ENCODE measurements around the gene MTNR1B. TPM values are rescaled to one million over a fixed set of nuclear protein-coding genes. Genes with fewer than 3 reads are reported as not detected.

Gene MTNR1B
- total and polyA plus RNA-seq, 2 of the 13 experiments (the other 11 are each of a cell fraction or from before 2014, with no cell fraction given), result not detected

GRCh38 chr11:93002380-93002779, 32.9 kb downstream of the MTNR1B start (continued):
- TF ChIP-seq NFAT5 (CRISPR knock-in tag; IDR thresholded peaks at IDR 0.05), result no peak
- peak; percentile 92 for TF ChIP-seq ATF7 (IDR thresholded peaks at IDR 0.05)
- TF ChIP-seq ATF7 (CRISPR knock-in tag; IDR thresholded peaks at IDR 0.05), result no peak
- TF ChIP-seq ATF7-NPFF (CRISPR knock-in tag; IDR thresholded peaks at IDR 0.05; ENCODE audit: low read depth), result no peak

GRCh38 chr11:93005239-93005638, 35.8 kb downstream of the MTNR1B start:
- ATAC-seq (no peak), FAIRE-seq (no peak), DNase-seq (ENCODE audit: low spot score) (no peak)
- no peak for TF ChIP-seq SP1 (IDR thresholded peaks at IDR 0.05)
- TF ChIP-seq SP1 (CRISPR knock-in tag; IDR thresholded peaks at IDR 0.05), result no peak
- TF ChIP-seq SMAD1 (CRISPR knock-in tag; IDR thresholded peaks at IDR 0.05; ENCODE audit: borderline replicate concordance, low read depth), result no peak
- TF ChIP-seq SSRP1 (CRISPR knock-in tag; IDR thresholded peaks at IDR 0.05), result no peak
- Histone ChIP-seq H4K20me1 (ENCODE audit: insufficient read depth, low read length) (no peaks in the 10 kb centered on the region), H2AFZ (ENCODE audit: low read length) (no peak overlapping the region), H3K4me3 (replicated peaks in 1 of 3; ENCODE audit: insufficient read depth in 1 of 3, low read depth in 2 of 3, low read length in 3 of 3) (no peak overlapping the region), H3K79me2 (ENCODE audit: insufficient read depth, low read length) (no peaks in the 10 kb centered on the region), H3K27ac (ENCODE audit: extremely low read length, insufficient read depth, low read length) (no peak overlapping the region), H3K4me1 (ENCODE audit: insufficient read depth, low read length) (no peaks in the 10 kb centered on the region), H3K9me3 (ENCODE audit: low read length) (peaks cover 4% of the 10 kb centered on the region; the same call in 1 of the 2 replicates), H3K36me3 (replicated peaks in 1 of 2; ENCODE audit: control insufficient read depth in 1 of 2, insufficient read depth in 2 of 2, low read length in 2 of 2) (no peaks in the 10 kb centered on the region), H3K27me3 (ENCODE audit: control insufficient read depth in 1 of 2, insufficient read depth in 2 of 2, low read length in 2 of 2) (no peaks in the 10 kb centered on the region), H3K4me2 (ENCODE audit: low read depth, low read length) (no peak overlapping the region), H3K9ac (ENCODE audit: insufficient read depth, low read depth, low read length) (no peak overlapping the region)
- intact Hi-C loops (cut with micrococcal nuclease; ENCODE audit: unreplicated experiment), result no loop called here
- ChIA-PET POLR2A (no interaction called here), CTCF (ENCODE audit: low intra/inter-chr PET ratio, low total read pairs) (no interaction called here)
- in situ Hi-C loops (cut with HindIII; ENCODE audit: extremely low pct_ligation_motif_present, low pct_unique_long_range_greater_than_20kb), result no loop called here
- no TSS peak for BruUV-seq (replicated peaks)
- no CpG with 5 or more reads among the region's 1 CpG for WGBS (ENCODE audit: low lambda C conversion rate)
